Retina (tissue), 1 donor: Measurements from ENCODE around the gene DOK7.
"Not testable (repeated sequence)": the region's sequence is repeated elsewhere in the genome, so short reads cannot be mapped to it uniquely, and the experiment has no call there.

Experiments
- DNase-seq: peaks from one replicate; pipeline ENCODE4 v3.0.0-alpha.2; 2016

The DOK7 gene

GRCh38 chr4:3524349-3524748 lies 61.2 kb downstream of the DOK7 start:
- no peak for DNase-seq

- no peak for DNase-seq
These were observed 61.8 kb downstream of the DOK7 start for GRCh38 chr4:3524920-3525319.

GRCh38 chr4:3525532-3526430 lies 62.7 kb downstream of the DOK7 start:
- DNase-seq = no peak

GRCh38 chr4:3526456-3526855 lies 63.4 kb downstream of the DOK7 start:
- DNase-seq = no peak

- no peak for DNase-seq
These were observed 64.2 kb downstream of the DOK7 start for GRCh38 chr4:3527101-3527913.

- no peak for DNase-seq
These were observed 65.1 kb downstream of the DOK7 start for GRCh38 chr4:3527914-3528876.

GRCh38 chr4:3529363-3529762 lies 66.3 kb downstream of the DOK7 start:
- no peak for DNase-seq

- DNase-seq = no peak
These were observed 66.9 kb downstream of the DOK7 start for GRCh38 chr4:3530051-3530450.

GRCh38 chr4:3530663-3531254 lies 67.7 kb downstream of the DOK7 start:
- DNase-seq = no peak

GRCh38 chr4:3531318-3531878 lies 68.3 kb downstream of the DOK7 start:
- DNase-seq = peak; percentile 46

- DNase-seq = peak; percentile 95
These were observed 69.0 kb downstream of the DOK7 start, which contains the start of gene LRPAP1 for GRCh38 chr4:3531879-3532750. LRPAP1 (minus strand) TSS chr4:3532422; CDS start chr4:3532412, 10 bp downstream.

GRCh38 chr4:3532751-3533422 lies 69.8 kb downstream of the DOK7 start:
- no peak for DNase-seq

GRCh38 chr4:3533423-3533820 lies 70.3 kb downstream of the DOK7 start:
- no peak for DNase-seq

GRCh38 chr4:3535812-3536211 lies 72.7 kb downstream of the DOK7 start:
- not testable (repeated sequence) for DNase-seq

- DNase-seq = not testable (repeated sequence)
These were observed 75.8 kb downstream of the DOK7 start for GRCh38 chr4:3538906-3539305.

- not testable (repeated sequence) for DNase-seq
These were observed 80.3 kb downstream of the DOK7 start for GRCh38 chr4:3543415-3543814.
